RPMI8226 (cell line): ENCODE measurements around the gene PF4V1.
A peak's percentile ranks its signal among the peaks of the same experiment; 100 is the strongest.
"Not testable (repeated sequence)": the region's sequence is repeated elsewhere in the genome, so short reads cannot be mapped to it uniquely, and the experiment has no call there.

Experiments
- DNase-seq: peaks from one replicate; pipeline ENCODE4 v3.0.0-alpha.2; 2015

The PF4V1 gene

DNA sequence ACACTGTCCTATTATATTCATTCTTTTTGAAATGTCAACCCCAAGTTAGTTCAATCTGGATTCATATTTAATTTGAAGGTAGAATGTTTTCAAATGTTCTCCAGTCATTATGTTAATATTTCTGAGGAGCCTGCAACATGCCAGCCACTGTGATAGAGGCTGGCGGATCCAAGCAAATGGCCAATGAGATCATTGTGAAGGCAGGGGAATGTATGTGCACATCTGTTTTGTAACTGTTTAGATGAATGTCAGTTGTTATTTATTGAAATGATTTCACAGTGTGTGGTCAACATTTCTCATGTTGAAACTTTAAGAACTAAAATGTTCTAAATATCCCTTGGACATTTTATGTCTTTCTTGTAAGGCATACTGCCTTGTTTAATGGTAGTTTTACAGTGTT is 17.7 kb downstream of the PF4V1 start:
- DNase-seq: no peak

DNA sequence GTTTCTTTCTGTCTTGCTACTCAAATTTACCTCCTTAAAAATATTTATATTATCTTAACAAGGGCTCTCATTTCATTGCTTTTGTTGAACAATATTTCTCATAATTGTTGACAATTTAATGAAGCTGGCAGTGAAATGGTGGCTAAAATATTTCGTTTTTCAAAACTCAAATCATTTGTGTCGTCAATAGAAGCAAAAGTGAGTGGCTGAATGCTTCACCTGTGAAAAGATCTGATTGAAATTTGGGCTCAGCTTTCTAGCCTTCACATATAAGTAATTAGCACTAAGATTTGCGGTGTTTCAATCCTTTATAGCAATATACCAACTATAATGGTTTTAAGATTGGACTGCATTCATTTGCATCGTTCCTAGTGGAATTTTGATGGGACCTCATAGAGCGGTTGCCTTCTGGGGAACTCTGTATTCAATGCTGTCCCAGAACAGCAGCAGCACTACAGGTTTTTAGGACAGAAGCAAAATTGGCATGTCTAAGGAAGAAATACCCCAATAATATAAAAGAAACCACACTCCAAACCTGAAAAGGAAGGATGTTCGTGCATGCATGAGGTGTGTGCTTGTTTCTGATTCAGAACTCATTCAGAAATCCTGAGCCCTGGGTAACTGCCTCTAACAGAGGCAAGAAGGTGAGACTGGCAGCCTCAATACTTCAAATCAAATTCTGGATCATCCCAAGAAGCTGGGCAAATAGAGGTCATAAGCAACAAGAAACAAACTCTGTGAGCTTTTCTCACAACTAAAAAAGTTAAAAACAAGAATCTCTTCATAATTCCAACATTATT is 18.6 kb downstream of the PF4V1 start:
- DNase-seq: no peak

DNA sequence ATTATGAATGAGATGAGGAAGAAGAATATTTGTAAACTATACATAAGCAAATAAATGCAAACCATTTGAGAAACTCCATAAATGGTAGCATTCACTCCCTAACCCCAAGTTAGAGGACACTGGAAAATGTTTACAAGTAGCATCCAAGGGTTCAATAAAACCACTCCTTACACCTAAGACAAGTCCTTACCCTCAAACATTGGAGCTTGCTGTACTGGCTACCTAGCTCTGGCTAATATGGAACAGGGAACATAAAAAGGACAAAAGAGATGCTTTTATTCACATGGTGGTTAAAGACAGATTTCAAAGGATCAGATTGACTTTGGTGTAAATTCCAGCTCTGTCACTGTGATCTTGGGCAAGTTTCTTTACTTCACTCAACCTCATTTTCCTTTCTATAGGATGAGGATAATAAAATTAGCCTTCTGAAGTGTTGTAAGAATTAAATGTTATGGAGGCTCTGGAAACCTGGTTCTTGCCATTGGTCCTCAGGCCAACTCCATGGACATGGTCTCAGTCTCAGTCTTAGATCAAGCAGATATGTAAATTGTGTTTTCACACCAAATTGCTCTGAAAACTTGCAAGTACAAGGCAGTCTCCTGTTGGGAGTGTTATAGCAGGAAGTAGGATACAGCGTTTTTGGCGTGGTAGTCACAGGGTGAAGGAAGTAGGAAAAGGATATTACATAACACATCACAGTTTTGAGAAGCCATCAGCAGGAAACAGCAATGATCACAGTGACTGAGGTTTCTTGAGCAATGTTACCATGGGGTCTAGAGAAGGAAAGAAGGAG is 19.4 kb downstream of the PF4V1 start:
- no peak for DNase-seq

DNA sequence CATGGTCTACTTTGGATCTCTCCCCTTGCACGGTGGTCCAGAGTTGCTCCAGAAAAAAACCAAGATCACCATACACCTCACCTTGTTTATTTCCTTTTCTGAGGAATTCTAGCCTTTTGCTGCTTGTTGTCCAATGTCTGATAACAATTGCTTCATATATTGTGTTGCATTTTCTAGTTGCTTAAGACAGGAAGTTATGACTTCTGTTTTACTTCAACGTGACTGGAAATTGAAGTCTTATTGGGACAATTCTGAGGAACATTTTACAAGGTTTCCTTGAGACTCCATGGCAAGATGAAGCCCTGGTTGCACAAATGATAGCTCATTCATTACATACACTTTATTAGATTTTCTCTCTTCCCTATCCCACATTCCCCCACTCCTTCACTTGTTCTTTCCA is 21.3 kb downstream of the PF4V1 start:
- no peak for DNase-seq

DNA sequence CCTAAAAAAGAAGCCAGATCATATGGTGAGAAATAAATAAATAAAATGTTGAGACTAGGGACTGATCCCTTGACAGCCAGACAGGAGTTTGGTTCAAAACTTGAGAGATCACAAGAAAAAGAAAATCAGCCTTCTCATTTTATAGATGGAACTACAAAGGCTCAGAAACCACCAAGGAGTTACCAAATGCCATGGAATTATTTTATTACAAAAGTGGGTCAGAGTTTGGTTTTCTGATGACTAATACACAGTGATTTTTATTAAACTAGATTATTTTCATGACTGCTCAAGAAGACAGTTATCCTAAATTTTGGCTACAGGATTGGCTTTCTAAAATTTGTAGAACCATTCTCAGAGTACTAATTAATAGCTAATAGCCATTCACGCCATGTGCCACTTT is 22.3 kb downstream of the PF4V1 start:
- DNase-seq: no peak

DNA sequence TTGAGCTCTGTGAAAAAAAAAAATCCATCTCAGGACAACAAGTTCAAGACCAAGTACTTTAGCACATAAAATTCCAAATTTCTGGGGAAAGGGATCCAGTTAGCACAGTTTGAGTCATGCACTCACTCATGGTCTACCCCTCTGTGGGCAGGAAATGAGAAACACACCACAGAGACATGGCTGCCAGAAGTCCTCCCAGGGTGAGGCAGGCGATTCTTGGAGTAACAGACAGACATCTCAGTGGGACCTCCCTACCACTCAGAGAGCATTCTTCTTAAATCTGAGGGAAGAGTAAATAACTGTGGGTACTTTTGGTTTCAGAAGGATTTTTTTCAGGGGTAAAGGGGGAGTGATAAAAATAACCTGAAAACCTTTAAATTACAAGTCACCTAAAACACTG is 30.2 kb downstream of the PF4V1 start:
- peak; percentile 6 for DNase-seq

DNA sequence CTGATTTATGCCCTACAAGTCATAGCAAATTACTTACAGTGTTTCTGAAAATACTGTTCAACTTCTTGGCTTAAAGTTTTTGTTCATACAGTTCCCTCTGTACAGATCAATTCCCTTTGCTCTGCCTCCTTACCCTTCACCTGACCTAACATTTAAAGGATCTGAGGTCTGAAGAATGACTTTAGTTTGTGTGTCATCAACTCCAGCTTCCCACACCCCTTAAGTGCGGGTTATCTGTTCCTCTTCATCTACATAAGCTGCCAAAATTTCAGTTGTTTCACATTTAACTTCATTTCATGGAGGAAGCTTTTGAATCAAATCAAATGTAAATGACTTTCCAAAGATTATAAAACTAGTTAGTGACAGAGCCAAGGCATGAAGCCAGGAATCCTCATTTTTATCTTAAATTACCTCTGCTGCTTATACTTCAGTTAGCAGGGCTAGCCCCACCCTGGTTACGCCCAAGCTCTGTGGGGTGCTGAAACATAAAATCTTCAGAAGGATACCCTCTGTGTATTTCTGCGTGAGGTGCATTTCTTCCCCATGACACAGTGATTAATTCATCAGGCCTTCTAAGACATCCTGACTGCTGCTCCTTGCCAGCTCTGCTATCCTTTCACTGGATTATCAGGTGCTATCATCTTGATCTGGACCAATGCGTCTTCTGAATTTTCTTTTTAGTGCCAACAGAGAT is 32.6 kb downstream of the PF4V1 start:
- DNase-seq: no peak

DNA sequence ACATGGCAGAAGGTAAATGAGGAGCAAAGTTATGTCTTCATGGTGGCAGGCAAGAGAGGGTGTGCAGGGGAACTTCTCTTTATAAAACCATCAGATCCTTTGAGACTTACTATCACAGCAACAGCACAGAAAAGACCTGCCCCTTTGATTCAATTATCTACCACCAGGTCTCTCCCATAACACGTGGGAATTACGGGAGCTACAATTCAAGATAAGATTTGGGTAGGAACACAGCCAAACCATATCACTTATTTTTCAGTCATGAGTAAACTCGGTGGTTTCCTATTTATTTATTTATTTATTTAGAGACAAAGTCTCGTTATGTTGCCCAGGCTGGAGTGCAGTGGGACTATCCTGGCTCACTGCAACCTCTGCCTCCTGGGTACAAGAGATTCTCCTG is 38.2 kb downstream of the PF4V1 start:
- DNase-seq: no peak

DNA sequence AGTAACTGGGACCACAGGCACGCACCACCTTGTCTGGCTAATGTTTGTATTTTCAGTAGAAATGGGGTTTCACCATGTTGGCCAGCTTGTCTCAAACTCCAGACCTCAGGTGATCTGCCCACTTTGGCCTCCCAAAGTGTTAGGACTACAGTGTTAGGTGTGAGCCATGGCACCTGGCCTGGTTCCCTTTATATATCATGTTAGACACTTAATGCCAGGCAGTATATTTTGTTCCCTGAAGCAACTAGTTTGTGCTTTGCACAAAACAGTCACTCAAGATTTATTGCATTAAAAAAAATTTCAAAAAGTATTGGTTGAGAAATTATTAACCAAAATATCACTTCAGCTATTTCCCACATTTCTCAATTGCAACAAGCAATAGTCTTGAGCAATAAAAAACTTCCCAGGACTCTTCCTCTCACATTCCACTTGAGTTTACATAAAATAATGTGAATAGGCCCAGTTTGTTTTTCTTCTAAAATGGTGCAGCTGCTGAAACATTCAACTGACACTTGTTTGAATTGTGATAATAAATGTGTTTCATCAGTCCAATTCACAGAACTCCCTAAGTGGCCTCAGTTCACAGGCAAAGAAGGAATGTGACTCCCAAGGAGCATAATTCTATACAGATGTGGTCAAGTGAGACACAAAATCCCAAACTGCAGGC is 38.8 kb downstream of the PF4V1 start:
- no peak for DNase-seq

DNA sequence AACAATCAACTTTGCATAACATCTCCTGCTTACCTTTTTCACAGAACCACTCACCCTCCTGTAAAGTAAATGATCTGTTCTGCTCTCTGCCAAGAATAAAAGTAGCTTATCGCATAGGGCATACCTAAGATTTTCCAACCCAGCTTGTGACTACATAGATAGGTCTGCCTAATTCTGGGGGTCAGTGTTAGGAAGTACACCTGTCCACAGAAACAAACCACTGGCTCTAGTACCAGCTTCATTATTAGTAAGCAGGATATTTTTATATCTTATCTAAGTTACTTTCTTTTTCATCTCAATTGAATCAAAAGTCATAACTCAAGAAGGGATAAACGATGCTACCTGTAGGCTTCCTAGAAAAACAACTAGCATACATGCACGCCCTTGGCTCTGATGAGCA is 39.9 kb downstream of the PF4V1 start:
- DNase-seq: no peak

DNA sequence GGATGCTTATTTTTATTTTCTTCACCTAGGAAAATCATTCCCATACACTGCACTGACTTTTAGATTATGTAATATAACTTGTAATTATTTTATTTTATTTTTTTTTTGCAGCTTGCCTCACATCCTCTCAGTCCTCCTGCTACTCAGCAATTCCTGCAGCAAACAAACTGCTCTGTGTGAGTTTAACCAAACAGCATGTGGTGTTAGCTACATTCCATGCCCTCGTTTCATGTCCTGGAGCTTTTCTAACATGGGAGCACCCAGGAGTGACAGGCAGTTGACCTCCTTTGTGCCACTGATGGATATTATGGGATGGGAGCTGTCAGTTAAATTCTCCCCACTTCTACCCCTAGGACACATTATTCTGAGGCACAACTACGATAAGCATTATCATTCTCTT is 40.9 kb downstream of the PF4V1 start:
- no peak for DNase-seq

DNA sequence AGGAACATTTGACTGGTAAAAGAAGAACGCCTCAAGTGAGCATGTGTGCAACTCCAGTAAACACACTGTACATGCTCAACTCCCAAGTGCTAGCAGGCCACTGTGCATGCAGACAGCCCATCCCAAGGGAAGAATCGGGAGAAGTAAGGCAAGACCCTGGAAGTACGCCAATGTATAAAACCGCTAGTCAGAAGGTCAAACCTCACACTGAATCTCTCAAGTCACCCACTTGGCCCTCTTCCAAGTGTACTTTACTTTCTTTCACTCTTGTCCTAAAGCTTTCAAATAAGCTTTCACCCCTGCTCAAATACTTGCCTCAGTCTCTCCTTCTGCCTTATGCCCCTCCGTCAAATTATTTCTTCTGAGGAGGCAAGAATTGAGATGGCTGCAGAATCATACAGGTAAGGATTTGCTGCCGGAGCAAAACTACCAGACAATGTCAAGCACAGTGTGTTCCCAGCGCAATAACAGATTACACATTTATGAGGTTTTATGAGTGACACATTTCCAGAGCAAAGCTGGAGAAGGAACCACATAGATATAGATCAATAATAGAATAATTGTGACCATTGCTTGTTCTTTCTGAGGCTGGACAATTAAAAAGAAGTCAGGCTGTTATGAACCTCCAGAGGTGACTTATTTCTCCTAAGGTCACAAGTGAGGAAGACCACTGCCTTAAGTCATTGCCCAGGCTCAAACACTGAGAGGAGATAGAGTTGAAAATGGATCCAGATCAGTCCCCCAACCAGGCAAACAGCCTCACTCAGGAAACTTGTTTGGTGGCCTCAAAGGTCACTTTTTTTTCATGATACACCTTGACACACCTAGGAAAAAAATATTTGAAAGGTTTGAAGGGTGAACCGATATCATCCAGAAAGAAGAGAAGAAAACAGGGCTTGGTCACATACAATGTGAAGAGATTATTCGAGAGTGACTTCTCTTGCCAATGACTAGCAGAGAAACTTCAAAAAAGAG is 42.4 kb downstream of the PF4V1 start:
- DNase-seq: no peak

DNA sequence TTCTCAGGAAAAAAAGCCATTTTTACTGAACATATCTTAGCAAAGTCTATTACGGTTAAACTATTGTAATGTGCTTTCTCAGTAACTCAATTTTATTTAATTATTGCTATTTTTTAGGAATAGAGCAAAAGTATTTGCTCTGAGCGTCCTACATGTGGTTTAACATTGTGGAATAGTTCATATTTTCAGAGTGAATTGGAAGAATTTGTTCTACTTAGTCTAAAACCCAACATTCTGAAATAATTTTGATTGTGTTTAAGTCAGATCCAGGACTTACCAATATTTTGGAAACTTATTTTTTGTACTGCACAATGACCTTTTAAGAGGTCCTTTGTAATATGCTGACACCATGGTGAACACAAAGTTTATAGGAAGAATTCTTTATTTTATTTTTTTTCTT is 43.3 kb downstream of the PF4V1 start:
- no peak for DNase-seq

DNA sequence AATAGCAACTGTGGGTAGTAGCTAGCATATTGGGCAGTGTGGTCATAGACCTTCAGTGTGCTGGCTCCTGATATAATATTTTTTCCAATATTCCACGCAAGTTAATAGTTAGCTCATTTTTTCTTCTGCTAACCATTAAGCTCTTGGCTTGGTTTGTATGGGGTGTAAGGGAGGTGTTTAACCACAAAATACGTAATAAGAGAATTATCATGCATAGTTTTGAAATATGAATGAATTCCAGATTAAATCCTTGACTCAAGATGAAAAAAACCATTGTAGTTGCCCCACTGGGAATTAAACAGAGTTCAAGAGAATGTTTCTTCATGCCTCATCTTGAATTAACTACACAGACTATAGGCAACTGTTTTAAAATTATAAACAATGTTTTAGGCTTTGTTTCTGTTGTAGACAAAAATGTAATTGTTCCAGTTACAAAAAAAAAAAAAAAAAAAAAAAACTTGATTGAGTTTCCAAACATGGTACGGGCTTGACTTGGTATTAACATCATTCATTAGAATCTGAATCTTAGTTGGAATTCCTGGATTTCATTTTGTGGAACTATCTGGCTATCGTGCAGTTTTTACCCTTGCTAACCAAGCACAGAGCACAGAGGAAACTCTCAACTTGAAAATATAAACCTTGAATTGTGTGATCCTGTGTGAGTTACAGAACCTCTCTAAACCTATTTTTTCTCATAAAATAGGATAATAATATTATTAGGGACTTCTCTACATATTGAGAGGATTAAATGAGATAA is 44.5 kb downstream of the PF4V1 start:
- DNase-seq: no peak

DNA sequence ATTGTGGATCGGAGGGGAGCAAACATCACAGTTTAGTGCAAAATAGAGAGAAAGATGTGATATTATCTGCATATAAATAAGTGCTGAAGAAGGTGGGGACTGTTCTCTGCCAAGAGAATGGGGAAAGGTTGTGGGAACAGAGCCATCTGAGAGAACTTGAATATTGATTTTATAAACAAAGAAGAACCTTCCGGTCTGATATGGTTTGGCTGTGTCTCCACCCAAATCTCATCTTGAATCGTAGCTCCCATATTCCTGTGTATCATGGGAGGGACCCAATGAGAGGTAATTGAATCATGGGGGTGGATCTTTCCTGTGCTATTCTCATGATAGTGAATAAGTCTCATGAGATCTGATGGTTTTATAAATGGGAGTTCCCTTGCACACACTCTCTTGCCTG is 46.2 kb downstream of the PF4V1 start:
- not testable (repeated sequence) for DNase-seq

DNA sequence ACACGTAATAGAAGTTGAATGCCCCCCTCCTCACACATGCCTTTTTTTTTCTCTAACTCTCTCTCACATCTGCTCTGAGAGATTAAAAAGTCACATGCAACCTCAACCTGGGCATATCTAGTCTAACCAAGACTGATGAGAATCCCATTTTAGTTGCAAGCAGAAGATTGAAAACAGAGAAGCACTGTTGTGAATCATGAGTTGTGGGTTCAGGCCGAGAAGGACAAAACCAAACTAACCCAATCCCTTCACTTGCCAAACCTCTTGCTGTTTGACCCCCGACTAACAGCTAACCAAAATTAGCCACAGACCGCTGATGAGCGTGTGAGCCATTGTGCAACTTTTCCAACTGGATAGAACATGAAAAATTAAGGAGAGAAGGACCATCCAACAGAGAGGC is 47.9 kb downstream of the PF4V1 start:
- DNase-seq: no peak

DNA sequence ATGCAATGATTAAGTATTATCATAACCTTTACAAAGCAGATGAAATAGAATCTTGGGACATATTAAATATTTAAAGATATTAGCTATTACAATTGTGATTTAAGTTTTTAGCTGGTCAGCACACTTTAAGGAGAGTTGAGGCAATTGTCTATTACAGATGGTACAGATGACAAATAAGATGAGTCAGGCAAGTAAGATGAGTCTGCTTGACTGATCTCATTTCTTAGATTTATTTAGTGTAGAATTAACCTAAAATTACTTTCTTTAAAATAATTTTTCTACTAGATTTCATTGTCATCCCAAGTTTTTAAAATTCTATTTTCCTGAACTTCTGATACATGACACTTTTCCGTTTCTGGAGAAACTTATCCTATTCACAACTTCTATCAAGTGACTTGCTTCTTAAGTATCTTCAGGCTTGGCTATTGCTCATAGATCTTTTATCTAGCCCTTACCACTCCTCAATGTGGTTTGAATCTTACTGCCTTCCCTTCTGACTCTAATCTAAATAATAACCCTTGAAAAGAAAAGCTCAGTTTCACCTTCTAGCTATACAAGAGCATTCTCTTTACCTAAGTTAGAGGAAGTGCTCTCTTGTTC is 49.0 kb downstream of the PF4V1 start:
- DNase-seq: no peak

DNA sequence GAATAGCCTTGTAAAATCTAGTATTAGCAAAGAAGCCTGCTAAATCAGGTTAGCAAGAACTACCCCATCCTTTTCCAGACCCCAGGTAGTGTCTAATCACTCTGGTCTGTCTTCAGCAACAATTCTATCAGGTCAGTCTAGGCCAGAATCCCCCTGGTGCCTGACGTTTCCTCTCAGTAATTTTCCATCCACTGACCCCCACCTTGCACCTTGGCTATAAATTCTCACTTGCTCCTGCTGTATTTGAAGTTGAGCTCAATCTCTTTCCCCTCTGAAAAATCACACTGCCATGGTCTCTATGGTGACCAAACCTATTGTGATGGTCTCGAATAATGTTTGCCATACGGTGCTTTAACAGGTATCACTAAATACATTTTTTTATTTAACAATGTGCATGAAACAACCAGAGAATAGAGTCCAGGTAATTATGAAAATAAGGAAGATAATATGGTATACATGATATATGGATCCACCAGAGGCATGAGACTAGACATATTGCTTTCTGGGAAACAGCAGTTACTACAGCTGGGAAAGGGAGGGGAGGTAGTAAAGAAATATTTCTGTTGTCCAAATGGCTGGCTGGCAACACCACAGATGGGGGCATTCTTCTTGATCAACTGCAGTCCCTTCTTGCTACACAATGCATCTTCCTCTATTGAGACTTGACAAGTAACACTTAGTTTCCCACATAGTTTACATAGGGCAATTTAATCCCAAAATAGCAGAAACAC is 49.9 kb downstream of the PF4V1 start:
- DNase-seq: no peak
